CD8-positive, alpha-beta memory T cell (primary cell): ENCODE results near the gene RFTN1. TPM values are rescaled to one million over a fixed set of nuclear protein-coding genes. Genes with fewer than 3 reads are reported as not detected.

Source experiments
- CTCF ChIA-PET: fragments of 350-600 bp; sonication (Branson Sonifier 250); formaldehyde crosslinking; loops from one replicate; lab custom pipeline; 2021; ENCODE audit warnings: antibody characterized with exemption; lab: Charles Lee
- POLR2A ChIA-PET: fragments of 350-600 bp; sonication (Branson Sonifier 250); formaldehyde crosslinking; loops from one replicate; lab custom pipeline; 2021; ENCODE audit warnings: antibody characterized with exemption; lab: Charles Lee
- DNase-seq, 5 donors: peaks; one replicate each; pipeline versions ENCODE4 v3.0.0 to v3.0.0-alpha.2; 2020 to 2022; ENCODE audit warnings: mixed read lengths in 1 of 5
- H3K27ac ChIP-seq: one replicate; pipeline ENCODE4 v1.7.0; 2013; ENCODE audit warnings: low read depth, mild to moderate bottlenecking, low read length, moderate library complexity
- H3K27me3 ChIP-seq: 2 replicates; pipeline ENCODE4 v1.7.0; 2013; ENCODE audit warnings: low read length, mild to moderate bottlenecking; ENCODE audit not compliant: insufficient read depth, poor library complexity, severe bottlenecking
- H3K36me3 ChIP-seq: 2 replicates; pipeline ENCODE4 v1.7.0; 2013; ENCODE audit warnings: mild to moderate bottlenecking, low read length, moderate library complexity; ENCODE audit not compliant: insufficient read depth
- H3K4me1 ChIP-seq: 2 replicates; pipeline ENCODE4 v1.7.0; 2013; ENCODE audit warnings: mild to moderate bottlenecking, low read length, moderate library complexity; ENCODE audit not compliant: insufficient read depth
- H3K4me3 ChIP-seq: 2 replicates; pipeline ENCODE4 v1.7.0; 2013; ENCODE audit warnings: mild to moderate bottlenecking, low read length
- H3K9me3 ChIP-seq: 2 replicates; pipeline ENCODE4 v1.7.0; 2013; ENCODE audit warnings: mild to moderate bottlenecking, low read length
- H3K27ac Mint-ChIP-seq, 8 donors: one replicate each; pipeline ENCODE4 v1.8.0; 2020 to 2021; ENCODE audit warnings: mixed read lengths in 8 of 8, mild to moderate bottlenecking in 6 of 8, inconsistent platforms in 3 of 8, moderate library complexity in 3 of 8
- H3K27me3 Mint-ChIP-seq, 2 donors: one replicate each; pipeline ENCODE4 v1.8.0; 2020 to 2021; ENCODE audit warnings: mixed read lengths in 2 of 2, mild to moderate bottlenecking in 1 of 2, moderate library complexity in 1 of 2
- H3K36me3 Mint-ChIP-seq, 3 donors: one replicate each; pipeline ENCODE4 v1.8.0; 2020 to 2021; ENCODE audit warnings: mixed read lengths in 3 of 3, inconsistent platforms in 1 of 3, mild to moderate bottlenecking in 1 of 3
- H3K4me1 Mint-ChIP-seq, 3 donors: one replicate each; pipeline ENCODE4 v1.8.0; 2020 to 2021; ENCODE audit warnings: mixed read lengths in 3 of 3, inconsistent platforms in 1 of 3, mild to moderate bottlenecking in 1 of 3
- H3K4me3 Mint-ChIP-seq, 7 donors: one replicate each; pipeline ENCODE4 v1.8.0; 2020 to 2021; ENCODE audit warnings: mixed read lengths in 7 of 7, mild to moderate bottlenecking in 6 of 7, moderate library complexity in 4 of 7, inconsistent platforms in 2 of 7
- H3K9me3 Mint-ChIP-seq, 5 donors: one replicate each; pipeline ENCODE4 v1.8.0; 2020 to 2022; ENCODE audit warnings: mixed read lengths in 5 of 5, mild to moderate bottlenecking in 3 of 5, moderate library complexity in 2 of 5, inconsistent platforms in 1 of 5
- polyA plus RNA-seq: library from polyadenylated mRNA; unstranded; fragments of 300-500 nt; fragmentation: Illumina TruSeq; gene quantifications from one replicate; pipeline ENCODE4 v1.2.3, GENCODE V29; 2021
- total RNA-seq, 2 experiments: library from RNA; stranded (reverse); gene quantifications; one replicate each; pipeline ENCODE4 v1.2.3, GENCODE V29; 2021

RFTN1 gene
- total and polyA plus RNA-seq, 3 experiments from 2014 or later, result 87.4 to 126 (median 125) TPM

- peaks cover 6 to 55% (median 22%) of the 10 kb centered on the region in 3 donors for H3K36me3 Mint-ChIP-seq
- peak overlapping the region in 6 of 7 donors; percentile 69 to 86 (median 76) for H3K4me3 Mint-ChIP-seq
- peaks cover 0 to 1% of the 10 kb centered on the region in 2 donors for H3K27me3 Mint-ChIP-seq
- peak overlapping the region; percentile 74 to 97 (median 92) for H3K27ac Mint-ChIP-seq
- H3K9me3 Mint-ChIP-seq, result no peaks in the 10 kb centered on the region
- peaks cover 51 to 74% (median 68%) of the 10 kb centered on the region in 3 donors for H3K4me1 Mint-ChIP-seq
- DNase-seq, result peak; percentile 27 to 79 (median 61)
- ChIA-PET POLR2A (interaction anchor here (0.6 to 2.1 kb wide), 7 partner anchors 34 to 178 kb away, joined by 3 to 8 read pairs (median 3); partner anchors contain the start of genes DPH3 and OXNAD1), CTCF (interaction anchor here (0.6 to 3.5 kb wide), 7 partner anchors 10 to 179 kb away, joined by 3 to 18 read pairs (median 3); no protein-coding TSS in a partner anchor)
- H3K27ac ChIP-seq, result peak overlapping the region; percentile 28
- H3K36me3 ChIP-seq, result peaks cover 17% of the 10 kb centered on the region
- H3K4me1 ChIP-seq, result peaks cover 31% of the 10 kb centered on the region
- no peaks in the 10 kb centered on the region for H3K9me3 ChIP-seq
- H3K27me3 ChIP-seq, result no peaks in the 10 kb centered on the region
- no peak overlapping the region for H3K4me3 ChIP-seq
Observed at GRCh38 chr3:16337856-16338540, 175.5 kb downstream of the RFTN1 start.

- peak overlapping the region in 7 of 8 donors; percentile 17 to 96 (median 57) for H3K27ac Mint-ChIP-seq
- H3K9me3 Mint-ChIP-seq, result peaks cover 0 to 6% (median 3%) of the 10 kb centered on the region in 5 donors
- DNase-seq, result no peak
- Histone ChIP-seq H3K4me3 (no peak overlapping the region), H3K9me3 (peaks cover 1% of the 10 kb centered on the region), H3K27me3 (no peaks in the 10 kb centered on the region), H3K36me3 (peaks cover 18% of the 10 kb centered on the region), H3K4me1 (peaks cover 31% of the 10 kb centered on the region), H3K27ac (no peak overlapping the region)
- no peak overlapping the region for H3K4me3 Mint-ChIP-seq
- H3K36me3 Mint-ChIP-seq, result peaks cover 16 to 60% (median 30%) of the 10 kb centered on the region in 3 donors
- H3K27me3 Mint-ChIP-seq, result peaks cover 0 to 3% of the 10 kb centered on the region in 2 donors
- CTCF ChIA-PET, result interaction anchor here (0.7 to 3.5 kb wide), 3 partner anchors 18 to 69 kb away, joined by 3 to 18 read pairs (median 11); no protein-coding TSS in a partner anchor
- POLR2A ChIA-PET, result interaction anchor here (1.4 to 2.1 kb wide), 2 partner anchors 8 to 36 kb away, joined by 3 to 8 read pairs; no protein-coding TSS in a partner anchor
- H3K4me1 Mint-ChIP-seq, result peaks cover 56 to 78% (median 76%) of the 10 kb centered on the region in 3 donors
Observed at GRCh38 chr3:16336825-16337224, 176.7 kb downstream of the RFTN1 start.

- ChIA-PET CTCF (interaction anchor here (0.7 to 3.5 kb wide), 3 partner anchors 17 to 68 kb away, joined by 3 to 18 read pairs (median 11); no protein-coding TSS in a partner anchor), POLR2A (interaction anchor here (0.6 to 1.4 kb wide), 3 partner anchors 7 to 26 kb away, joined by 3 read pairs; no protein-coding TSS in a partner anchor)
- Histone ChIP-seq H3K27ac (no peak overlapping the region), H3K9me3 (peaks cover 9% of the 10 kb centered on the region), H3K36me3 (peaks cover 27% of the 10 kb centered on the region), H3K27me3 (no peaks in the 10 kb centered on the region), H3K4me3 (no peak overlapping the region), H3K4me1 (peaks cover 31% of the 10 kb centered on the region)
- Mint-ChIP-seq H3K27me3 (peaks cover 0 to 3% of the 10 kb centered on the region in 2 donors), H3K4me3 (no peak overlapping the region), H3K9me3 (peaks cover 0 to 12% (median 8%) of the 10 kb centered on the region in 5 donors), H3K36me3 (peaks cover 23 to 68% (median 36%) of the 10 kb centered on the region in 3 donors), H3K27ac (peak overlapping the region in 6 of 8 donors; percentile 66 to 89 (median 79)), H3K4me1 (peaks cover 53 to 78% (median 77%) of the 10 kb centered on the region in 3 donors)
- DNase-seq, result no peak
Observed at GRCh38 chr3:16335772-16336645, 177.5 kb downstream of the RFTN1 start.

GRCh38 chr3:16335333-16335732 lies 178.2 kb downstream of the RFTN1 start:
- Histone ChIP-seq H3K4me1 (peaks cover 31% of the 10 kb centered on the region), H3K4me3 (no peak overlapping the region), H3K36me3 (peaks cover 33% of the 10 kb centered on the region), H3K27me3 (no peaks in the 10 kb centered on the region), H3K9me3 (peaks cover 10% of the 10 kb centered on the region), H3K27ac (no peak overlapping the region)
- Mint-ChIP-seq H3K4me3 (no peak overlapping the region), H3K4me1 (peaks cover 47 to 76% (median 75%) of the 10 kb centered on the region in 3 donors), H3K36me3 (peaks cover 30 to 71% (median 39%) of the 10 kb centered on the region in 3 donors), H3K27ac (peak overlapping the region; percentile 31 to 89 (median 74)), H3K9me3 (peaks cover 0 to 13% (median 8%) of the 10 kb centered on the region in 5 donors), H3K27me3 (peaks cover 0 to 3% of the 10 kb centered on the region in 2 donors)
- DNase-seq, result no peak
- ChIA-PET CTCF (interaction anchor here (1.1 kb wide), 1 partner anchor 68 kb away, joined by 3 read pairs; no protein-coding TSS in a partner anchor), POLR2A (interaction anchor here (0.6 to 0.7 kb wide), 2 partner anchors 23 to 26 kb away, joined by 3 read pairs; no protein-coding TSS in a partner anchor)

GRCh38 chr3:16334909-16335308 lies 178.6 kb downstream of the RFTN1 start:
- H3K4me1 ChIP-seq, result peaks cover 28% of the 10 kb centered on the region
- H3K4me3 ChIP-seq, result no peak overlapping the region
- peaks cover 10% of the 10 kb centered on the region for H3K9me3 ChIP-seq
- no peak overlapping the region for H3K27ac ChIP-seq
- CTCF ChIA-PET, result interaction anchor here (1.1 kb wide), 1 partner anchor 67 kb away, joined by 3 read pairs; no protein-coding TSS in a partner anchor
- peaks cover 0 to 13% (median 8%) of the 10 kb centered on the region in 5 donors for H3K9me3 Mint-ChIP-seq
- H3K27ac Mint-ChIP-seq, result peak overlapping the region in 7 of 8 donors; percentile 67 to 88 (median 82)
- peaks cover 34% of the 10 kb centered on the region for H3K36me3 ChIP-seq
- H3K36me3 Mint-ChIP-seq, result peaks cover 34 to 71% (median 35%) of the 10 kb centered on the region in 3 donors
- H3K27me3 ChIP-seq, result no peaks in the 10 kb centered on the region
- DNase-seq, result no peak
- POLR2A ChIA-PET, result interaction anchor here (0.7 kb wide), 1 partner anchor 22 kb away, joined by 3 read pairs; no protein-coding TSS in a partner anchor
- no peak overlapping the region for H3K4me3 Mint-ChIP-seq
- H3K27me3 Mint-ChIP-seq, result peaks cover 0 to 3% of the 10 kb centered on the region in 2 donors
- H3K4me1 Mint-ChIP-seq, result peaks cover 43 to 76% (median 75%) of the 10 kb centered on the region in 3 donors

- H3K4me1 Mint-ChIP-seq, result peaks cover 23 to 57% (median 55%) of the 10 kb centered on the region in 3 donors
- H3K36me3 Mint-ChIP-seq, result peaks cover 30 to 86% (median 35%) of the 10 kb centered on the region in 3 donors
- ChIA-PET CTCF (interaction anchor here (1.1 to 2.1 kb wide), 4 partner anchors 12 to 42 kb away, joined by 3 to 5 read pairs (median 4); no protein-coding TSS in a partner anchor), POLR2A (no interaction called here)
- peaks cover 0 to 13% (median 8%) of the 10 kb centered on the region in 5 donors for H3K9me3 Mint-ChIP-seq
- no peak overlapping the region for H3K4me3 ChIP-seq
- DNase-seq, result no peak
- H3K27ac Mint-ChIP-seq, result peak overlapping the region in 6 of 8 donors; percentile 35 to 81 (median 71)
- H3K27me3 ChIP-seq, result no peaks in the 10 kb centered on the region
- H3K4me3 Mint-ChIP-seq, result no peak overlapping the region
- H3K4me1 ChIP-seq, result peaks cover 9% of the 10 kb centered on the region
- peaks cover 0 to 3% of the 10 kb centered on the region in 2 donors for H3K27me3 Mint-ChIP-seq
- H3K9me3 ChIP-seq, result peaks cover 10% of the 10 kb centered on the region
- no peak overlapping the region for H3K27ac ChIP-seq
- H3K36me3 ChIP-seq, result peaks cover 40% of the 10 kb centered on the region
Observed at GRCh38 chr3:16332904-16333426, 180.5 kb downstream of the RFTN1 start.
